MV-4-11 (cell line): ENCODE data around the gene STEEP1.
A peak's percentile ranks its signal among the peaks of the same experiment; 100 is the strongest.

Experiments used
- DNase-seq: peaks from one replicate; lab custom pipeline; 2025; lab: John Stamatoyannopoulos, UW

Gene STEEP1

DNA sequence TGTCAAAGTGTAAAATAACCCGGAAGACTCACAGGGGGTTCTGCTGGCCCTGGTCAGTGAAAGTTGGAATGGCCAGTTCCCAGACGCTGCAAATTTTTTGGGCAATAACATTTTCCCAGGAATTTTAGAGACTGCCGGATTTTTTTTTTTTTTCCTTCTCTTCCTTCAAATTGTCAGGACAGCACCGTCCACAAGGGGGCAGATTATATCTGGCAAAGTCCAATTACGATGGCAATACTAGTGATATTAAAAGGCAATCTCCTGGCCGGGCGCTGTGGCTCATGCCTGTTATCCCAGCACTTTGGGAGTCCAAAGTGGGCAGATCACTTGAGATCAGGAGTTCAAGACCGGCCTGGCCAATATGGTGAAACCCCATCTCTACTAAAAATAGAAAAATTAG, 76.5 kb downstream of the STEEP1 start:
- DNase-seq = peak; percentile 7
